ENCODE measurements around the gene LOC101059915.

LOC101059915 gene

DNA sequence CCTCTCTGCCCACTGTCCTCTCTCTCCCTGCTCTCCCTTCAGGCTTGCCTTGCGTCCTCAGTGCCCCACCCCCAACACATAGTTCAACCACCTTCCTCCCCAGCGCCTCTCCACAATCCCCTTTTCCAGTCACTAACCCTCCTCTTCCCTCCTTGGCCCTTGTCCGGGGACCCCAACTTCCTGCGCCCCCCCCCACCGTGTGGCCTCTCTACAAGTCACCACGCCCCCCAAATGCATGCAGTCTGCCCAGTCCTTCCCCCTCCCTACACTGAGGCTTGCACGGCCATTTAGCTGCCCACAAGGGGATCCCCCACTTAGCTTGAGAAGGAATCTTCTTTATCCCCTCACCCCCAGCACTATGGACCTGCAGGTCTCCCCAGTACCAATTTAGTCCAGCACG, 49.6 kb upstream of the LOC101059915 start:
- no peak for ATAC-seq
- no peak overlapping the region for H3K4me2 ChIP-seq (ENCODE audit: low read length)
- POLR2A ChIA-PET = no interaction called here

More for the DNA sequence above, 49.6 kb upstream of the LOC101059915 start:
- no peak overlapping the region for H3K27ac ChIP-seq (ENCODE audit: low read depth, low read length)
- no peaks in the 10 kb centered on the region for H3K36me3 ChIP-seq (ENCODE audit: control insufficient read depth in 1 of 2, insufficient read depth in 2 of 2, low read length in 2 of 2)
- no peaks in the 10 kb centered on the region for H3K27me3 ChIP-seq (ENCODE audit: insufficient read depth, low read length)
- CTCF ChIA-PET = no interaction called here
- no peak overlapping the region for H3K9ac ChIP-seq (ENCODE audit: low read length)
- H3K9me2 ChIP-seq (ENCODE audit: insufficient read depth) = no peaks in the 10 kb centered on the region
- intact Hi-C loops (cut with micrococcal nuclease) = no loop called here
- TF ChIP-seq POLR2A (IDR thresholded peaks at IDR 0.05; ENCODE audit: borderline replicate concordance, extremely low read depth, insufficient read depth, insufficient read length) (no peak), TCF7L2 (IDR thresholded peaks at IDR 0.05; ENCODE audit: borderline replicate concordance, extremely low read depth, insufficient read depth, insufficient read length) (no peak), CBX3 (IDR thresholded peaks at IDR 0.05; ENCODE audit: low read depth) (no peak), POLR2AphosphoS5 (IDR thresholded peaks at IDR 0.05; ENCODE audit: low read depth, low read length) (no peak), EGR1 (IDR thresholded peaks at IDR 0.05; ENCODE audit: low read depth) (no peak), SP1 (IDR thresholded peaks at IDR 0.05; ENCODE audit: low read depth) (no peak), YY1 (IDR thresholded peaks at IDR 0.05; ENCODE audit: extremely low read depth, insufficient replicate concordance, low read depth, low read length) (no peak), REST (IDR thresholded peaks at IDR 0.05; ENCODE audit: low read depth) (no peak), ELF1 (IDR thresholded peaks at IDR 0.05; ENCODE audit: borderline replicate concordance, low read depth) (no peak), SIN3A (IDR thresholded peaks at IDR 0.05; ENCODE audit: low read depth) (no peak)
- TF ChIP-seq, protein P1, sequence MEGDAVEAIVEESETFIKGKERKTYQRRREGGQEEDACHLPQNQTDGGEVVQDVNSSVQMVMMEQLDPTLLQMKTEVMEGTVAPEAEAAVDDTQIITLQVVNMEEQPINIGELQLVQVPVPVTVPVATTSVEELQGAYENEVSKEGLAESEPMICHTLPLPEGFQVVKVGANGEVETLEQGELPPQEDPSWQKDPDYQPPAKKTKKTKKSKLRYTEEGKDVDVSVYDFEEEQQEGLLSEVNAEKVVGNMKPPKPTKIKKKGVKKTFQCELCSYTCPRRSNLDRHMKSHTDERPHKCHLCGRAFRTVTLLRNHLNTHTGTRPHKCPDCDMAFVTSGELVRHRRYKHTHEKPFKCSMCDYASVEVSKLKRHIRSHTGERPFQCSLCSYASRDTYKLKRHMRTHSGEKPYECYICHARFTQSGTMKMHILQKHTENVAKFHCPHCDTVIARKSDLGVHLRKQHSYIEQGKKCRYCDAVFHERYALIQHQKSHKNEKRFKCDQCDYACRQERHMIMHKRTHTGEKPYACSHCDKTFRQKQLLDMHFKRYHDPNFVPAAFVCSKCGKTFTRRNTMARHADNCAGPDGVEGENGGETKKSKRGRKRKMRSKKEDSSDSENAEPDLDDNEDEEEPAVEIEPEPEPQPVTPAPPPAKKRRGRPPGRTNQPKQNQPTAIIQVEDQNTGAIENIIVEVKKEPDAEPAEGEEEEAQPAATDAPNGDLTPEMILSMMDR (IDR thresholded peaks at IDR 0.05 in 2 of 3, conservative IDR thresholded peaks at IDR 0.05 in 1 of 3; ENCODE audit: borderline replicate concordance in 1 of 3, insufficient read depth in 1 of 3, low read depth in 2 of 3, low read length in 2 of 3) = no peak
- TF ChIP-seq, protein P2, sequence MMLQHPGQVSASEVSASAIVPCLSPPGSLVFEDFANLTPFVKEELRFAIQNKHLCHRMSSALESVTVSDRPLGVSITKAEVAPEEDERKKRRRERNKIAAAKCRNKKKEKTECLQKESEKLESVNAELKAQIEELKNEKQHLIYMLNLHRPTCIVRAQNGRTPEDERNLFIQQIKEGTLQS (IDR thresholded peaks at IDR 0.05) = no peak
- TF ChIP-seq, protein P3, sequence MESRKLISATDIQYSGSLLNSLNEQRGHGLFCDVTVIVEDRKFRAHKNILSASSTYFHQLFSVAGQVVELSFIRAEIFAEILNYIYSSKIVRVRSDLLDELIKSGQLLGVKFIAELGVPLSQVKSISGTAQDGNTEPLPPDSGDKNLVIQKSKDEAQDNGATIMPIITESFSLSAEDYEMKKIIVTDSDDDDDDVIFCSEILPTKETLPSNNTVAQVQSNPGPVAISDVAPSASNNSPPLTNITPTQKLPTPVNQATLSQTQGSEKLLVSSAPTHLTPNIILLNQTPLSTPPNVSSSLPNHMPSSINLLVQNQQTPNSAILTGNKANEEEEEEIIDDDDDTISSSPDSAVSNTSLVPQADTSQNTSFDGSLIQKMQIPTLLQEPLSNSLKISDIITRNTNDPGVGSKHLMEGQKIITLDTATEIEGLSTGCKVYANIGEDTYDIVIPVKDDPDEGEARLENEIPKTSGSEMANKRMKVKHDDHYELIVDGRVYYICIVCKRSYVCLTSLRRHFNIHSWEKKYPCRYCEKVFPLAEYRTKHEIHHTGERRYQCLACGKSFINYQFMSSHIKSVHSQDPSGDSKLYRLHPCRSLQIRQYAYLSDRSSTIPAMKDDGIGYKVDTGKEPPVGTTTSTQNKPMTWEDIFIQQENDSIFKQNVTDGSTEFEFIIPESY (IDR thresholded peaks at IDR 0.05; ENCODE audit: extremely low read depth, insufficient replicate concordance, low read length) = no peak
- no peak for DNase-seq (ENCODE audit: low read depth, low spot score)
- BruUV-seq (replicated peaks) = no TSS peak
- RAD21 ChIA-PET (ENCODE audit: low non-redundant PET in 1 of 2, low total read pairs in 2 of 2, uncharacterized antibody in 2 of 2, unreplicated experiment in 2 of 2) = no interaction called here
- peaks cover 6% of the 10 kb centered on the region in 2 experiments for H3K4me1 ChIP-seq (ENCODE audit: control insufficient read depth in 1 of 2, insufficient read depth in 2 of 2, low read length in 2 of 2)
- H2AFZ ChIP-seq (ENCODE audit: low read depth, low read length, poor library complexity, severe bottlenecking) = no peak overlapping the region
- H4K20me1 ChIP-seq (ENCODE audit: insufficient read depth) = no peaks in the 10 kb centered on the region
- H3K79me2 ChIP-seq (ENCODE audit: insufficient read depth, low read length) = no peaks in the 10 kb centered on the region
- no peaks in the 10 kb centered on the region for H3K9me3 ChIP-seq (ENCODE audit: control insufficient read depth in 1 of 2, insufficient read depth in 1 of 2, low read depth in 1 of 2, low read length in 2 of 2)
- H3K4me3 ChIP-seq (replicated peaks in 1 of 2; ENCODE audit: low read depth in 1 of 2, low read length in 2 of 2) = no peak overlapping the region

All from HCT116 (cell line).